GM10847 (cell line): ENCODE data around the gene ARHGAP10.

Source experiments
- POLR2A ChIP-seq: IDR thresholded peaks from 2 replicates; pipeline ENCODE4 v1.6.1; 2011; ENCODE audit not compliant: insufficient read length; ENCODE audit errors: extremely low read depth

Gene ARHGAP10

DNA sequence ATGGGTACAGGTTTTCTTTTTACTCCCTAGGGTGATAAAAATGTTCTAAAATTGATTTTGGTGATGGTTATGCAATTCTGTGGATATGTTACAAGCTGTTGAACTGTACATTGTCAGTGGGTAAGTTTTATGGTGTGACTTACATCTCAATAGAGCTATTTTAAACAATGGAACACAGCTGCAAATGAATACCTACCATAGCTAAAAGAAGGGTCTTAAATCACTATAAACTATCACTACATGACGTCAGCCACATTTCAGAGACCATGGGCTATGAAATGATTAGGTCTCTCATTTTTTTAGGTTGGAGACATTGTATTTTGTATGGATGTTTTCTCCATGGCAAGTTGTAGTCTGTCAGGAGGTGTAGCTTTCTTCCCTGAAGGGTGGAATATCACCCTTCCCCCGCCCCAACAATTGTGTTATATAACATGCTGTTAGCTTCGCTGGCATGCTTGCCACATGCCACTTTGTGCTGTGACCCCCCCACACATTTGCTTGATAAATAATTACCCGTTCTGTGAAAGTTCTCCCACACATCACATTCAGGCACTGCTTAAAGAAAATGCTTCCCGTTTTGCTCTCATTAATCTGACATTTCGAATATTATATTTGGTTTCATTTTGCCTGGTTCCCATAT is 159.7 kb downstream of the ARHGAP10 start:
- TF ChIP-seq POLR2A, result no peak

DNA sequence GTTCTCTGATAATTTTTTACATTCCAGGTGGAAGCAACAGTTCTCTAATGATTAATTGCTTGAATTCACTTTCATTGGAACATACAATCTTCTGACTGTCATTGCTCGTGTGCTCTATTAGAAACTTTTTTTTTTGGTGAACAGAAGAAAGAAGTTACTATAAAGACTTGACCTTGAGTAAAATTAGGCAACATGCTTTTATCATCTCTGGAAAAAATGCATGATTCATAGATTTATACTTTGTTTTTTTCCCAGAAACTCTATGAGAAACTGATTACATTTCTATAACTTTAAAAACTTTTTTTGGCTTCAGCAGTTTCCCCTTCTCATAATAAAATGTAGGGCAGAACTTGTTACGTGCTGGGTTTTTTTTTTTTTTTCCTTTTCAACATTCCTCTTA is 167.6 kb downstream of the ARHGAP10 start:
- TF ChIP-seq POLR2A, result no peak

DNA sequence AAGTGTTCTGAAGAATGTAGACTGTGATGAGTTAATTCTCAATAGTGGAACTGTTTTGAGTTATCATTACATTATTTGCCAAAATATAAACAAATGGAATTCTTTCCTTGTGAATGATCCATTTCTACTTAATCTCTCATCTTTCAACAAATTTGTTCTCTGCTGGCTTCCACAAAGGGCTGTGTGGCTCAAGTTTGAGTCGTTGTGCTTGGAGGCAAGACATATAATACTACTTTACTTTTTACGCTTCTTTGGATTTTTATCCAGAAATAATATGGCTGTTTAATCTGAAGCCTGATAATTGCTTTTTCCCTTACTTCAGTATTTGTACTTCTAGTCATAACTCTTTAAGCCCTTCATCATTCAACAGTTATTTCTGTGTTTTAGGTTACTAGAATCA is 169.5 kb downstream of the ARHGAP10 start:
- TF ChIP-seq POLR2A, result no peak

DNA sequence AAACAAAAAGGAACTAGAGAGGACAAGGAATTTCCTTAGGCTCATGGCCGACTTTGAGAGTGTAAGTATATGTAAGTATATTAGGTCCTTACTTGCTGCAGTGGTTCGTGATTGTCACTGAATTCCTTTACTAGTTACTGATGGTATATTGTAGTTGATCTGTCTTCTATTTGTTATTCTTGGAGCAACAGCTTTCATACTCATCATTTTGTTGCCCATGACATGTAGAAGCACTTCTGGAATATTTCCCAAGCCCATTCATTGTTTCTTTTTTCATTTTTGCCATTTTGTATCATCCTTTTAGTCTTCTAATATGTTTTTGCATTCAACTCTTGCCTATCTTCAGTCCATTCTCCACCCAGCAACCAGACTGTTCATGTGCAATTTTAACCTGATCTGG is 170.0 kb downstream of the ARHGAP10 start:
- TF ChIP-seq POLR2A, result no peak

DNA sequence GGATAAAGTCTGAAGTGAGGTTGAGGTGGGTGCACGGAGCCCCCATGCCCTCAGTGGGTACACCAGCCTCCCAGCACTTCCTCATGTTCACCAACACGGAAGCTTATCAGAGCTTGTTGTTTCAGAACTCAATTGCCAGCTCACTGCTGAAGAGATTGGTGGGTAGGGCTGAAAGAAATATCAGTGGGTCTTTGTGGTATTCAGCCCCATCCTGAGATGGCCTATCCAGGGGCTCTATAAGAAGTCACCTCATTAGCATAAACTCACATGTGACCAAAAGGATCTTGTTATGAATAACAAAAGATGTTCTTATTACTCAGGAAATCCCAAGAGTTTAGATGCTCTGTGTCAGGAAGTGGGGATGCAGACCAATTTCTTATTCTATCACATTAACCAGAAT is 177.3 kb downstream of the ARHGAP10 start:
- TF ChIP-seq POLR2A, result no peak

DNA sequence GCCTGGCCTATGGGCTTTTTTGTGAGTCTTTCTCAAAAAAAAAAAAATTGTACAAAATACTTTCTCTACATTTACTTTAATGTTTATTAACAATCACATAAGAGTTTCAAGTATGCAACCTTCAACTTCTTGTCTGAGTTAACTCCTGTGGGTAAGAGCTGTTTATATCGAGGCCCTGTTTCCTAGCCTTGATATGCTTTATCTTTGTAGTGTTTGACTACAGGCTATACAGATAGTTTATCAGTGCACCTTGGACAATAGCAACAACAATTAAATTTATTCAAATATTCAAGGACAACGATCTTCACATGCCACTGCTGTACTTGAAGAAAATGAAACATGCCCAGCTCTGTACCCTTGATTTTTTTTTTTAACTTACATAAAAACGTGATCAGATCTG is 178.4 kb downstream of the ARHGAP10 start:
- TF ChIP-seq POLR2A, result no peak

DNA sequence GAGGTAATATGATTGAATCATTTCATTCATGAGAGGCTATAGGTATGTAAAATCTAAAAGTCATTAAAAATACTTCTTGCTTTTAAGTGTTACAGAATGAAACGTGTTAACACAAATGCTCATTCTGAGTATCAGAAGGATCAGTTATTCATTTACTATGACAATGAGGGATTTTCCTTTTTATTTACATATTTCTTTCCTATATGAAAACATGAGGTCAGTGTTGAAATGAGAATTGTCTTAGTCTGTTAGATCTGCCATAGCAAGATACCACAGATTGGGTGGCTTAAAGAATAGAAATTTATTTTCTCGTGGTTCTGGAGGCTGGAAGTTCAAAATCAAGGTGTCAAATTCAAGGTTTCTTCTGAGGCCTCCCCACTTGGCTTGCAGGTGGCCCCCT is 181.2 kb downstream of the ARHGAP10 start:
- TF ChIP-seq POLR2A, result no peak

DNA sequence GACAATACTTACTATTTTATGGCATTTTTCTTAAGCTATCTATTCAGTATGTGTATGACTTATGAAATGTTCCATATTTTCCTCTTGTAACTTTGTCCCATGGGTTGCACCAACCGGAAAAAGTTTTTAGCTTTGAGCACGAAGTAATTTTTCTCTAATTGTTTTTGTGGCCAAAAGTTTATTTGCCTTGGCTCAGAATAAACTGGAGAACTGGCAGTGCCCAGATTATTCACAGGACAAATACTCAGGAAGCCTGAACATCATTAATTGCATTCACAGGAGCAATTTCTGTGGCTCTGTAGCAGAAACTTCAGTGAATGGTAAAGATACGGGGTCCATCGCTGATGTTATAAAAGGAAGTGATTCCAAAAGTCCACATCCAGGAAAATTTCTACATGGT is 184.5 kb downstream of the ARHGAP10 start:
- no peak for TF ChIP-seq POLR2A

DNA sequence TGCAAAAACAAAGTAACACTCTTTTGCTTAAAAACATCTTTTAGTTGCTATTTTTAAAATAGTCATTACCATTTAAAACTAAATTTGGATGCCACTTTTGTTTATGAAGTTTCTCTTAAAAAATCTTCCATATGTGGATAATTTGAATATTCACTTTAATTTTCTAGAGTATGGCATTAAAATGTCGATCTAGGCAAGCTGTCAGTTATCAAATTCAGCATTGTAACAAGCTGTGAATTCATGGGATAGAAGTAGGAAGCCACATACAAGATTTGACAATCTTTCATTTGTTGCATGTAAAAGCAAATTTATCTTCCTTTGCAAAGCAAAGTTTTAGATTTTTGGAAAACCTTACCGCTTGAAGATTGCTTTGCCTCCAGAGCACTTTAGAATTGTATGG is 191.5 kb downstream of the ARHGAP10 start:
- TF ChIP-seq POLR2A, result no peak

DNA sequence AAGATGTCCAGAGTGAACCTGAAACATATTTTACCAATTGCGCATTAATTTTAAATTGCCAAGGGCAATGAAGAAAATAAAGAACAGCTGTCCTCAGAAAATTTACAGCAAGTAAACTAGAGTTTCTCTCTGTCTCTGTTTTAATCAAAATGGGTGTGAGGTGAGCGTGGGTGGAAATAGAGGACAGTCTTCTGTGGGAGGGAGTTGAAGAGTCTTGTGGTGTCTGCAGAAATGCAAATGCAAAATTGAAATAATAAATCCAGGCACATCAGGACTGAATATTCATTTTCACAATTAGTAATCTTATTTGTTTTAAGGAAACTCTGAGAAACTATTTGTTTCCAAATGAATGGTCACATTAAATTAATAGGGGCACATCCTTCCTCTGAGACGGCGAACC is 192.0 kb downstream of the ARHGAP10 start:
- TF ChIP-seq POLR2A, result no peak

DNA sequence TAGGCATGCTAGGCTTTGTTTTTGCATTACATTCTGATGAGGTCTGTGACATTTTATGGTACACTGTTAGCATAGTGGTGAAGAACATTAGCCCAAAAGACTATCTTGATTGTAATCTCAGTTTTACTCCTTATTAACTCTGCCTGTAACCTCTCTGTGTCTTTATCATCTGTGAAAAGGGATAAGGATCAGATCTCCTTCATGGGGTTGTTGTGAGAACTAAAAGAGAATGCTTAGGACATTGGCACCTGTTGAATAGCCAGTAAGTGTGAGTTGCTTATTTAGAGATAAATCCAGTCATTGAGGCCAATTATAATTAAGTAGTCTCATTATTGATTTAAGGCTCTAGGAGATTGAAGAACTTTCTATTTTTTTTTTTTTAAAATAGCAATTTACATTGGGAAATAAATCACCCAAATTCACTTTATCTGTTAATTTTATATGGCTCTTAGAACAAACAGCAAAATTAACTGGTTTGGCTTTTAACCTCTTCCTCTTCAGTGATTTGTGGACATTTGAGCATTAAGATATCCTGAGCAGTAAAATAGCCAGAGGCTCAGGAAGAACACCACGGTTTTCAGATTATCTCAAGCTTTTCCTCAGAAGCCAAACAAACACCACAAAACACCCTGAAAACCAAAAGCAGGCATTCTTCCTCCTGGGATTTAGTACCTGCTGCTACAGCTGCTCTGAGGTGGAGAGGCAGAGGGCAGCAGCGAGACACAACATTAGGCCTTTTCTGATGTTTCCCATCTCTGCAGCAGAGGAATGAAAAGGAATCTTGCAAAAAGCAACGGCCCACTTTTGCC is 192.9 kb downstream of the ARHGAP10 start:
- TF ChIP-seq POLR2A, result no peak

DNA sequence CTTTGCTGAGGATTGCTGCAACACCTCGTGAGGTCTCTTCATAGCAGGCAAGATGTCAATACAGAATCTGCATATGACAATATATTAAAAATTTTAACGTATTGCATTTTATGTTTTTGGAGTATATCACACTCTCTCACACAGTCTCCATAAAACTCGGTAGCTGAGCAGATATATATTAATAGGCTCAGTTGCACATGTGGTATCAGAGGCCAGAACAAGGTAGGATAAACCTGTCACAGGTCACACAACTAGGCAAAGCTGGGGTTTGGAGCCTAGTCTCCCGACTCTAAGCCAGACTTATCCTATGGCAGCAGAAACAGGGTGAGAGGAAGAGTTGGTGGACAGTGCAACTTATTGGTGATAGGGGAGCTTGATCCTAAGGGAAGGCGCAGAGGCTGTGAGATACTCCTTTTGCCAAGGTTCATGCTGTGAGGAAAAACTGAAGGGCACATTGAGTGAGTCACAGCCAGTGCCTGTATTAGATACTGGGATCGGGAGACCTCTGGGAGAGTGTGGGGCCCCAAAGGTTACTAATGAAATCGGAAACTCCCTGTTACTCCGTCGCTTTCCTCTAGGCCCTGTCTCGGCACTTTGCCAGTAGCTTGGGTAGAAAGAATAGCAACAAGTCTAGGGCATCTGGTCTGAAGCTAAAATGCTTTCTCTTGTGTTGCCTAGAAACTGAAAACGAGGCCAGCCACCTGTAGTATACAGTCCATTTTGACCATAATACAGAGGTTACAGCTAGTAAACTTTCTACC is 195.7 kb downstream of the ARHGAP10 start:
- no peak for TF ChIP-seq POLR2A

DNA sequence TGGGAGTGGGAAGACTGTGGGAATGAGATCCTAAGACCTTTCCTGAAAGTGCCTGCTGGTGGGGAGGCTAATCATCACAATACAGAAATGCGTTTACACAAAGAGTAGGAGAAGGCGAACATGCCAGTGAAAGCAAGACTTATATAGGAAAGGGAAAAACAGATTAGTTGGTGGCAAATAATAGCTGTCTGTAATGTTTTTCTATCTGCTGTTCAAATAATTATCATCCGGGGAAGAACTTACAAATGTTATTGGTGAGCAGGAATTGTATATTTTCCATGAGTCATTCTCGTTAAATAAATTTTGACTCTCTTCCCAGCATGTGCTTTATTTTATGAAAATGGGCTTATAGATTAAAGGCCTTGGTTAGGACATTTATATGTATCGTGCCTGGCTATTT is 196.5 kb downstream of the ARHGAP10 start:
- TF ChIP-seq POLR2A, result no peak

DNA sequence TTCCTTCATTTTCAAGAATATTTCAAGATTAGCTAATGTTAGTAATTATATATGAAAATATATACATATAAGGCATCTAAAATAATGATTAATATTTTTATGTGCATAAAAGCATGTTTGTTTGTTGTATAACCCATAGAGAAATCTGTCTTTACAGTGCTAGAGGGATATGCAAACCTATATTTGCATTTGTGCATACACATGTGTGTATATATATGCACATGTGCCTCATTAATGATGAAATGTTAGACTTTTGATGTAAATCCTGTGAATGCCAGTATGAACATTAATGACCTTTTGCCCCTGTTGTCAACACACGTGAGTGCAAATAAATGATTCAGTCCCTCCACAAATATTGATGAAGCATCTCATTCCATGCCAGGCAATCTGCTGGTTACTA is 197.9 kb downstream of the ARHGAP10 start:
- TF ChIP-seq POLR2A, result no peak

DNA sequence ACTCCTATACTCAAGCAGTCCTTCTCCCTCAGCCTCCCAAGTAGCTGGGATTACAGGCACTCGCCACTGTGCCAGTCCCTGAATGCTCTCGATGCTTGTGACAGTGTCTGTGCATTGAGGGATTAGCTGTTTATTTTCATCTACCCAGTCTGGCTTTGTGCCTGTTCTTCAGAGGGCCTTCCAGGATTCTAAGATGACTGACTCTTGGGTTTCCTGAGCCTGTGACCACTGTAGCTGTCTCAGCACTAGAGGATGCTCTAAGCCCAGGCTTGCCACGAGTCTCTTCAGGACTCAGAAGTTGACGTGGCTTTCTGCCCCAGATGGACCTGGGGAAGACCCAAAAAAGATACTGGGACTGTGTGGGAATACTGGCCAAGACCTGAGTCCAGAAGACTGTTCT is 201.4 kb downstream of the ARHGAP10 start:
- no peak for TF ChIP-seq POLR2A

DNA sequence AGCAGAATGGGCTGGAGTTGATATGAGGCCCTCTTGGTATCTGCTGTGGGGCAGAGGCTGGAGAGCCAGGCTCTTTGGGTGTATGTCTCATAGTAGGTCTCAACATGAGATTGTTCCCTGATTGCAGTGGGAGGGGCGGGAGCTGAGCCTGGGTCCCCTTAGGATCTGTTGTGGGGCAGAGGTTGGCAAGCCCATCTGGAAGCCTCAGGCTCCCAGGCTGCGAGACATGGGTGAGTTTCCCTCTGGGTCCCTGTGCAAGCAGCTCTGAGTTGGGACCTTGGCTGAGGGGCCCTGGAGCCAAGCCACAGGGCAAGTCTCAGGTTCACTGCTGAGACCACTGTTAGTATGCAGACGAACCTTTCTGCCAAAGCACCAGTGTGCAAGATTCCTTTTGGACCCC is 201.9 kb downstream of the ARHGAP10 start:
- TF ChIP-seq POLR2A, result no peak

DNA sequence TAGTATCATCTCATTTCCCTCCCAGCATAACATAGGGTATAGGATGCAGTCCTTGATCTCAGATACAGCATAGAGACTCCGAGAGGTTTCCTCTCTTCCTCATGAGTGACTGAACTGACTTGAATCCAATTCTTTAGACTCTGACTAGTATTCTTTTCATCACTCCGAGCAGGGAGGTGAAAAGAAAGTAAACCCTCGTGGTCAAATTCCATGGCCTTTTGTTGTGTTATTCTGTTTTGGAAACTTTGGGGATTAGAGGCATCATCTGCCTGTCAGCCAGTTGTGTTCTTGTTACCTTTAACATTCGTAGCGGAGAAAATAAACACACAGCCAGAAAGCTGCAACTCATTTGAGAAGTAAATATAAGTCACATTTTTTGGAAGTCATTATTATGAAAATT is 206.6 kb downstream of the ARHGAP10 start:
- TF ChIP-seq POLR2A, result no peak

DNA sequence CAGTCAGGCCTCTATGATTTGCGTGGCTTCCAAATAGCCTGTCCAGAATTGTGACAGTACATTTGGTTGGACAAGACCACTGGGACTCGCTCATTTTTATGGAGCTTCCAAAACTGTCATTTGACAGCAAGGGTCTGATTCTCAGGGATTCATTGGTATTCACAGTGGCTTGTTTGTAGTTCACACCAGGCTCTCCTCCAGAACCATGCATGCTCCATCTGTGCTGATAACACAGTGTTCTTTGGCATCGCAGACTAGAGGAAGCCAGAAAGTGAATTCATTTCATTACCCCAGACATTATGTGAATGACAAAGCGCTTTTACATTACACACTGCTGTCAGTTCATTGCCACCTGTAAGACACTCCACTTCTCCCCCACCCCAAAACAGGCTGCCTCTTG is 208.3 kb downstream of the ARHGAP10 start:
- no peak for TF ChIP-seq POLR2A
